Measurements from ENCODE around the gene HCN2. TPM values are rescaled to one million over a fixed set of nuclear protein-coding genes. Genes with fewer than 3 reads are reported as not detected.

The HCN2 gene
- total RNA-seq, 1 experiment from 2014 or later = 0.04 TPM

- H3K36me3 ChIP-seq (ENCODE audit: low read depth, low read length) = no peaks in the 10 kb centered on the region; the same call in 1 of the 2 replicates
- H3F3A ChIP-seq (ENCODE audit: low read length, unreplicated experiment) = no peaks in the 10 kb centered on the region
- H3K4me2 ChIP-seq (ENCODE audit: low read length) = no peak overlapping the region
- ChIA-PET POLR2A (ENCODE audit: unreplicated experiment) (no interaction called here), CTCF (no interaction called here)
- H4K20me1 ChIP-seq (ENCODE audit: low read length) = no peaks in the 10 kb centered on the region
- H3K27ac ChIP-seq (ENCODE audit: low read length) = no peak overlapping the region
- intact Hi-C loops (cut with micrococcal nuclease) = no loop called here
- no peaks in the 10 kb centered on the region for H3K4me1 ChIP-seq (ENCODE audit: insufficient read depth, low read length)
- H3K9ac ChIP-seq (ENCODE audit: low read length) = no peak overlapping the region
- H3K9me2 ChIP-seq (replicated peaks; ENCODE audit: low read length) = no peaks in the 10 kb centered on the region
- ATAC-seq (peak; percentile 37), DNase-seq (peak; percentile 8)
- H3K27me3 ChIP-seq (ENCODE audit: low read length) = no peaks in the 10 kb centered on the region
- no peaks in the 10 kb centered on the region for H3K79me2 ChIP-seq (ENCODE audit: low read length)
- no peak overlapping the region for H2AFZ ChIP-seq (ENCODE audit: low read length)
- no peak overlapping the region for H3K4me3 ChIP-seq (ENCODE audit: low read length)
- TF ChIP-seq CTCF (conservative IDR thresholded peaks at IDR 0.05; ENCODE audit: low read depth, low read length) (no peak), EZH2phosphoT487 (IDR thresholded peaks at IDR 0.05; ENCODE audit: borderline replicate concordance, low read length) (no peak), EZH2 (IDR thresholded peaks at IDR 0.05; ENCODE audit: low read length, unreplicated experiment) (no peak)
- no peaks in the 10 kb centered on the region for H3K9me3 ChIP-seq (ENCODE audit: low read length)
- no TSS peak for BruUV-seq (replicated peaks)
Observed at GRCh38 chr19:609004-609346, 19.3 kb downstream of the HCN2 start.

GRCh38 chr19:610071-610800 lies 20.6 kb downstream of the HCN2 start:
- Histone ChIP-seq H3K4me3 (ENCODE audit: low read length) (no peak overlapping the region), H3K27ac (ENCODE audit: low read length) (no peak overlapping the region), H3K9me3 (ENCODE audit: low read length) (no peaks in the 10 kb centered on the region), H3K9me2 (replicated peaks; ENCODE audit: low read length) (no peaks in the 10 kb centered on the region), H4K20me1 (ENCODE audit: low read length) (no peaks in the 10 kb centered on the region), H3F3A (ENCODE audit: low read length, unreplicated experiment) (no peaks in the 10 kb centered on the region), H3K36me3 (ENCODE audit: low read depth, low read length) (no peaks in the 10 kb centered on the region; the same call in 1 of the 2 replicates), H2AFZ (ENCODE audit: low read length) (no peak overlapping the region), H3K4me1 (ENCODE audit: insufficient read depth, low read length) (no peaks in the 10 kb centered on the region), H3K79me2 (ENCODE audit: low read length) (no peaks in the 10 kb centered on the region), H3K9ac (ENCODE audit: low read length) (no peak overlapping the region), H3K4me2 (ENCODE audit: low read length) (no peak overlapping the region), H3K27me3 (ENCODE audit: low read length) (no peaks in the 10 kb centered on the region)
- DNase-seq (no peak), ATAC-seq (no peak; the same call in 1 of the 2 replicates)
- ChIA-PET CTCF (no interaction called here), POLR2A (ENCODE audit: unreplicated experiment) (no interaction called here)
- intact Hi-C loops (cut with micrococcal nuclease) = no loop called here
- no TSS peak for BruUV-seq (replicated peaks)
- TF ChIP-seq CTCF (conservative IDR thresholded peaks at IDR 0.05; ENCODE audit: low read depth, low read length) = no peak
- TF ChIP-seq EZH2 (IDR thresholded peaks at IDR 0.05; ENCODE audit: low read length, unreplicated experiment) = no peak
- TF ChIP-seq EZH2phosphoT487 (IDR thresholded peaks at IDR 0.05; ENCODE audit: borderline replicate concordance, low read length) = no peak

GRCh38 chr19:610801-611480 lies 21.3 kb downstream of the HCN2 start:
- intact Hi-C loops (cut with micrococcal nuclease) = no loop called here
- ATAC-seq = no peak
- H3K9me2 ChIP-seq (replicated peaks; ENCODE audit: low read length) = no peaks in the 10 kb centered on the region
- no peaks in the 10 kb centered on the region for H3K27me3 ChIP-seq (ENCODE audit: low read length)
- DNase-seq = no peak
- ChIA-PET CTCF (no interaction called here), POLR2A (ENCODE audit: unreplicated experiment) (no interaction called here)
- H3K27ac ChIP-seq (ENCODE audit: low read length) = no peak overlapping the region
- BruUV-seq (replicated peaks) = no TSS peak
- H2AFZ ChIP-seq (ENCODE audit: low read length) = no peak overlapping the region
- H3K9ac ChIP-seq (ENCODE audit: low read length) = no peak overlapping the region
- no peaks in the 10 kb centered on the region; the same call in 1 of the 2 replicates for H3K36me3 ChIP-seq (ENCODE audit: low read depth, low read length)
- TF ChIP-seq EZH2phosphoT487 (IDR thresholded peaks at IDR 0.05; ENCODE audit: borderline replicate concordance, low read length) = no peak
- TF ChIP-seq EZH2 (IDR thresholded peaks at IDR 0.05; ENCODE audit: low read length, unreplicated experiment) = no peak
- TF ChIP-seq CTCF (conservative IDR thresholded peaks at IDR 0.05; ENCODE audit: low read depth, low read length) = no peak
- H3K4me3 ChIP-seq (ENCODE audit: low read length) = no peak overlapping the region
- no peak overlapping the region for H3K4me2 ChIP-seq (ENCODE audit: low read length)
- no peaks in the 10 kb centered on the region for H3F3A ChIP-seq (ENCODE audit: low read length, unreplicated experiment)
- no peaks in the 10 kb centered on the region for H4K20me1 ChIP-seq (ENCODE audit: low read length)
- H3K79me2 ChIP-seq (ENCODE audit: low read length) = no peaks in the 10 kb centered on the region
- H3K4me1 ChIP-seq (ENCODE audit: insufficient read depth, low read length) = no peaks in the 10 kb centered on the region
- H3K9me3 ChIP-seq (ENCODE audit: low read length) = no peaks in the 10 kb centered on the region
